Nephron progenitor cell (in vitro differentiated cells): Measurements from ENCODE around the gene AMH.

ENCODE experiments used
- DNase-seq: peaks from one replicate; pipeline ENCODE4 v3.0.0; 2021
- H3K27ac Mint-ChIP-seq: 2 replicates; pipeline ENCODE4 v1.8.0; 2021; ENCODE audit warnings: mild to moderate bottlenecking, moderate library complexity, mixed read lengths
- H3K27me3 Mint-ChIP-seq: 2 replicates; pipeline ENCODE4 v1.8.0; 2021; ENCODE audit warnings: mild to moderate bottlenecking, low read depth, mixed read lengths; ENCODE audit not compliant: poor library complexity
- H3K36me3 Mint-ChIP-seq: 2 replicates; pipeline ENCODE4 v1.8.0; 2021; ENCODE audit warnings: low read depth, mixed read lengths
- H3K4me1 Mint-ChIP-seq: 2 replicates; pipeline ENCODE4 v1.8.0; 2021; ENCODE audit warnings: mixed read lengths
- H3K4me3 Mint-ChIP-seq: 2 replicates; pipeline ENCODE4 v1.8.0; 2021; ENCODE audit warnings: mild to moderate bottlenecking, moderate library complexity, mixed read lengths
- H3K9me3 Mint-ChIP-seq: 2 replicates; pipeline ENCODE4 v1.8.0; 2021; ENCODE audit warnings: mild to moderate bottlenecking, moderate library complexity, mixed read lengths
- TF ChIP-seq, protein P1 (sequence below): fragments of 200-600 bp; sonication (generic); IDR thresholded peaks from 2 replicates; pipeline ENCODE4 v1.5.0; 2021; ENCODE audit warnings: antibody characterized with exemption

Gene AMH

DNA sequence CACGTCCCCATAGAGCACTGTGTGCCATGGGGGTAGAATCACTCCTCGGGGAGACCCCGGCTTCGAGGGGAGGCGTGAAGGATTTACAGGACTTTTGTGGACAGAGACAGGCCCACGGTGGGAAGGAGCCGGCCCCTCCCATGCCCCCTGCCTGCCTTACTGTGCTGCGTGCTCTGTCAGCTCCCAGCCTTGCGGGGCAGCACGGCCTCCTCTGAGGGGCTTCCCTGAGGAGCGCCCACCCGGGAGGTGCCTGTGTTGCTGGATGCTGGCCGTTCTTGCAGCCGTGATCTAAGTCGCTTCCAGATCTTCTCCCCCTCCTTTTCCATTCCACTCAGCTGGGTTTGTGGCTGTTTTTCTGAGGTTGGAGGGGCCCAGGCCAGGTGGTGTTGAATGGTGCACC is 42.1 kb upstream of the AMH start:
- H3K4me1 Mint-ChIP-seq, result peaks cover 27% of the 10 kb centered on the region
- H3K27me3 Mint-ChIP-seq, result no peaks in the 10 kb centered on the region
- no peak overlapping the region for H3K27ac Mint-ChIP-seq
- H3K4me3 Mint-ChIP-seq, result no peak overlapping the region
- no peaks in the 10 kb centered on the region for H3K9me3 Mint-ChIP-seq
- no peak for DNase-seq
- TF ChIP-seq, protein P1, sequence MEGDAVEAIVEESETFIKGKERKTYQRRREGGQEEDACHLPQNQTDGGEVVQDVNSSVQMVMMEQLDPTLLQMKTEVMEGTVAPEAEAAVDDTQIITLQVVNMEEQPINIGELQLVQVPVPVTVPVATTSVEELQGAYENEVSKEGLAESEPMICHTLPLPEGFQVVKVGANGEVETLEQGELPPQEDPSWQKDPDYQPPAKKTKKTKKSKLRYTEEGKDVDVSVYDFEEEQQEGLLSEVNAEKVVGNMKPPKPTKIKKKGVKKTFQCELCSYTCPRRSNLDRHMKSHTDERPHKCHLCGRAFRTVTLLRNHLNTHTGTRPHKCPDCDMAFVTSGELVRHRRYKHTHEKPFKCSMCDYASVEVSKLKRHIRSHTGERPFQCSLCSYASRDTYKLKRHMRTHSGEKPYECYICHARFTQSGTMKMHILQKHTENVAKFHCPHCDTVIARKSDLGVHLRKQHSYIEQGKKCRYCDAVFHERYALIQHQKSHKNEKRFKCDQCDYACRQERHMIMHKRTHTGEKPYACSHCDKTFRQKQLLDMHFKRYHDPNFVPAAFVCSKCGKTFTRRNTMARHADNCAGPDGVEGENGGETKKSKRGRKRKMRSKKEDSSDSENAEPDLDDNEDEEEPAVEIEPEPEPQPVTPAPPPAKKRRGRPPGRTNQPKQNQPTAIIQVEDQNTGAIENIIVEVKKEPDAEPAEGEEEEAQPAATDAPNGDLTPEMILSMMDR, result no peak
- H3K36me3 Mint-ChIP-seq, result peaks cover 36% of the 10 kb centered on the region

GRCh38 chr19:2207991-2208860 is 40.9 kb upstream of the AMH start:
- no peaks in the 10 kb centered on the region for H3K27me3 Mint-ChIP-seq
- TF ChIP-seq, protein P1, result no peak
- H3K36me3 Mint-ChIP-seq, result peaks cover 42% of the 10 kb centered on the region
- H3K9me3 Mint-ChIP-seq, result no peaks in the 10 kb centered on the region
- DNase-seq, result peak; percentile 68
- no peak overlapping the region for H3K4me3 Mint-ChIP-seq
- H3K4me1 Mint-ChIP-seq, result peaks cover 29% of the 10 kb centered on the region
- no peak overlapping the region for H3K27ac Mint-ChIP-seq

DNA sequence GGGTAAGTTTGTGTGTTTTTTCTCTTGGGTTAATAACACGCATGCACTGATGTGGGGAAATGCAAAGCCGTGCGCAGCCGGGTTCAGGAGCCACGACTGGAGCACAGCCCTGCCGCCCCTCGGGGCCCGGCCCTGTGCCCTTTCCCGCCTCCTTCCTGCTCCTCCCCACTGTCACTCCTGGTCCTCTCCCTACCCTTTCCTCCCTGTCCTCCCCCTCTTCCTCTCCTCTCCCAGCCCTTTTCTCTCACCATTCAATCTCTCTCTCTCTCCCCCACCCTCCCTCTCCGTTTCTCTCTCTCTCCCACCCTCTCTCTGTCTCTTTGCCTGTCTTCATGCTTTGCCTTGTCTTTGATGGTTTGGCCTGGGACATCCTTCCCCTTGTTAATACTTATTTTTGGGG is 40.1 kb upstream of the AMH start:
- no peak overlapping the region for H3K27ac Mint-ChIP-seq
- no peaks in the 10 kb centered on the region for H3K27me3 Mint-ChIP-seq
- H3K36me3 Mint-ChIP-seq, result peaks cover 43% of the 10 kb centered on the region
- H3K4me1 Mint-ChIP-seq, result peaks cover 35% of the 10 kb centered on the region
- H3K4me3 Mint-ChIP-seq, result no peak overlapping the region
- TF ChIP-seq, protein P1, result no peak
- no peak for DNase-seq
- no peaks in the 10 kb centered on the region for H3K9me3 Mint-ChIP-seq

DNA sequence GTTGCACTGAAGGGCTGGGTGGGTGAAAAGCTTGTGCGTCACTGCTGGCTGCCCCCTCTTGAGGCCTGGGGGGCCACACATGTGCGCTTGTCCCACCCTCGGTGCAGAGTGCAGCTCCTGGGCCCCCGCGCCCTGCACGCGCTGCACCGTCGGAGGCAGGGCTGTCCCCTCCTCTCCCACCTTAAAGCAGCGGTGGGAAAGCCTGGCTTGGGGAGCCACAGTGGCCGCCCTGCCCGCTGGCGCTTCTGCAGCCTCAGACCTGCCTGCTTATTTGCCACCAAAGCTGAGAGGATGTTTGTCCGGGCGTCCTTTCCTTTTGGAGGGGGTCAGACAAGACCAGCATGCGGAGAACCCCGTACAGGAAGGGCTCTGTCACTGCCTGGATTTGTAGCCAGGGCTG is 39.7 kb upstream of the AMH start:
- Mint-ChIP-seq H3K4me3 (no peak overlapping the region), H3K4me1 (peaks cover 35% of the 10 kb centered on the region), H3K27me3 (no peaks in the 10 kb centered on the region), H3K27ac (no peak overlapping the region), H3K9me3 (no peaks in the 10 kb centered on the region), H3K36me3 (peaks cover 39% of the 10 kb centered on the region)
- no peak for DNase-seq
- TF ChIP-seq, protein P1, result no peak

DNA sequence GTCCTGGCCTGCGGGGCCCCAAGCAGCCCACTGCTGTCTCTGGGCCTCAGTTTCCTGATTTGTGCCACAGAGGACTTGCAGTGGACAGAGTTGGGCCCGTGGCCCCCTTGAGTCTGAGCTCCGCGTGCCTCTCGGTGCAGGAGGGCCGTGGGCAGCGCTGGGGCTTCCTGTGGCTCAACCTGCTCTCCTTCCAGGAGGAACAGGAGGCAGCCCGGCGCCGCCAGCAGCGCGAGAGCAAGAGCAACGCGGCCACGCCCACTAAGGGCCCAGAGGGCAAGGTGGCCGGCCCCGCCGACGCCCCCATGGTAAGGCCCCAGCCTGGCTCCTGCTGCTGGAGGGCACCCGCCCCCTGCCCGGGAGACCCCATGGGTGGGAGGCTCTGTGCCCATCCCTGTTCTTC is 38.9 kb upstream of the AMH start:
- Mint-ChIP-seq H3K36me3 (peaks cover 37% of the 10 kb centered on the region), H3K27me3 (no peaks in the 10 kb centered on the region), H3K9me3 (no peaks in the 10 kb centered on the region), H3K4me3 (no peak overlapping the region), H3K4me1 (peaks cover 43% of the 10 kb centered on the region), H3K27ac (no peak overlapping the region)
- TF ChIP-seq, protein P1, result no peak
- no peak for DNase-seq
